Ovary (tissue), 3 donors: ENCODE results near the gene VTN.

Experiments used
- CTCF ChIP-seq, 3 donors: fragments of 450-650 bp in 2 of 3; fragments of 200-600 bp in 1 of 3; IDR thresholded peaks; one replicate each; pipeline versions ENCODE4 v1.5.1 to v1.8.0; 2016 to 2022; ENCODE audit warnings: antibody characterized with exemption in 3 of 3, mild to moderate bottlenecking in 1 of 3
- EP300 ChIP-seq: sonication (generic); formaldehyde crosslinking; IDR thresholded peaks from one replicate; pipeline ENCODE4 v1.6.1; 2017; ENCODE audit warnings: antibody characterized with exemption
- POLR2A ChIP-seq: fragments of 450-650 bp; IDR thresholded peaks from one replicate; pipeline ENCODE4 v1.6.1; 2017; ENCODE audit warnings: antibody characterized with exemption, mild to moderate bottlenecking, moderate library complexity
- donor health status: DM: no; HTN: no; CAD: no.

GRCh38 chr17:28395968-28396367 is 25.9 kb upstream of the VTN start:
- no peak for TF ChIP-seq CTCF (IDR thresholded peaks at IDR 0.05)
- TF ChIP-seq EP300: no peak
- no peak for TF ChIP-seq POLR2A
